Measurements from ENCODE around the gene RUSC2.

Gene RUSC2, protein sequence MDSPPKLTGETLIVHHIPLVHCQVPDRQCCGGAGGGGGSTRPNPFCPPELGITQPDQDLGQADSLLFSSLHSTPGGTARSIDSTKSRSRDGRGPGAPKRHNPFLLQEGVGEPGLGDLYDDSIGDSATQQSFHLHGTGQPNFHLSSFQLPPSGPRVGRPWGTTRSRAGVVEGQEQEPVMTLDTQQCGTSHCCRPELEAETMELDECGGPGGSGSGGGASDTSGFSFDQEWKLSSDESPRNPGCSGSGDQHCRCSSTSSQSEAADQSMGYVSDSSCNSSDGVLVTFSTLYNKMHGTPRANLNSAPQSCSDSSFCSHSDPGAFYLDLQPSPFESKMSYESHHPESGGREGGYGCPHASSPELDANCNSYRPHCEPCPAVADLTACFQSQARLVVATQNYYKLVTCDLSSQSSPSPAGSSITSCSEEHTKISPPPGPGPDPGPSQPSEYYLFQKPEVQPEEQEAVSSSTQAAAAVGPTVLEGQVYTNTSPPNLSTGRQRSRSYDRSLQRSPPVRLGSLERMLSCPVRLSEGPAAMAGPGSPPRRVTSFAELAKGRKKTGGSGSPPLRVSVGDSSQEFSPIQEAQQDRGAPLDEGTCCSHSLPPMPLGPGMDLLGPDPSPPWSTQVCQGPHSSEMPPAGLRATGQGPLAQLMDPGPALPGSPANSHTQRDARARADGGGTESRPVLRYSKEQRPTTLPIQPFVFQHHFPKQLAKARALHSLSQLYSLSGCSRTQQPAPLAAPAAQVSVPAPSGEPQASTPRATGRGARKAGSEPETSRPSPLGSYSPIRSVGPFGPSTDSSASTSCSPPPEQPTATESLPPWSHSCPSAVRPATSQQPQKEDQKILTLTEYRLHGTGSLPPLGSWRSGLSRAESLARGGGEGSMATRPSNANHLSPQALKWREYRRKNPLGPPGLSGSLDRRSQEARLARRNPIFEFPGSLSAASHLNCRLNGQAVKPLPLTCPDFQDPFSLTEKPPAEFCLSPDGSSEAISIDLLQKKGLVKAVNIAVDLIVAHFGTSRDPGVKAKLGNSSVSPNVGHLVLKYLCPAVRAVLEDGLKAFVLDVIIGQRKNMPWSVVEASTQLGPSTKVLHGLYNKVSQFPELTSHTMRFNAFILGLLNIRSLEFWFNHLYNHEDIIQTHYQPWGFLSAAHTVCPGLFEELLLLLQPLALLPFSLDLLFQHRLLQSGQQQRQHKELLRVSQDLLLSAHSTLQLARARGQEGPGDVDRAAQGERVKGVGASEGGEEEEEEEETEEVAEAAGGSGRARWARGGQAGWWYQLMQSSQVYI (N-terminal part only)

DNA sequence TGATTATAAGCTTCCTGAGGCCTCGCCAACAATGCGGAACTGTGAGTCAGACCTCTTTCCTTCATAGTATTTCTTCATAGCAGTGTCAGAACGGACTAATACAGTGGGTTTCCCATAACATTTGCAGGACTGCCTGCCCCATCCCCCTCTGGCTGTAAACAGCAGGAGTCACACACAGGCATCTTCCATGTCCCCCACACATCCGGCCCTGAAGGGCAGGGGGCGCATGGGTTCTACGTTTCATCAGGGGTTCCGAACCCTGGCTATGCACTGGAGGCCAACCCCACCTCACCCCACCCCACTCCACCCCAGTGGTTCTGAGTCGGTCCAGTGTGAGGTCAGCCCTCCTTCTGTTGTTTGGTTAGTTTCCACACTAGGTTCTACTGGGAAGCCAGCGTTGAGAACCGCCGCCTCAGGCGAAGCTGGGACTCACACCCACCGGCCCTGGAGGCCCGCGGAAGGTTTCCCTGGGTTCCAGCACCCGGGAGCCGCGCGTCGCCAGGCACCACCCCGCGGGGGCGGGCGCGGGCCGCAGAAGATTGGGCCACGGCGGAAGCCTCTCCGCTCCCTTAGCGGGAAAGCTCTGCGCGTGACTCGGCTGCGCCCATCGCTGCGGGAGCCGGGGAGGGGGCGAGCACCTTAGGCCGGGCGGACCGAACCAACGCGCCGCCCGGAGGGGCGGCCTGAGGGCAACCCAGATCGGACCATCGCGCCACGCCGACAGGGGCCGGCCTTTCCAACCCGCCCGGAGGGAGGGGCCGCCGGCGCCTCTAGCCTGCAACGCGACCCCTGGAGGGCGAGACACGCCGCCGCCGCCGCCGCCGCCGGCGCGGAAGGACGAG, at the start of gene RUSC2:
Gene RUSC2, plus strand, starts transcription at position 799 of the 842 bp plus-strand sequence. CDS start 56,411 bp downstream, outside the sequence.
- peak; percentile 95 for DNase-seq

DNA sequence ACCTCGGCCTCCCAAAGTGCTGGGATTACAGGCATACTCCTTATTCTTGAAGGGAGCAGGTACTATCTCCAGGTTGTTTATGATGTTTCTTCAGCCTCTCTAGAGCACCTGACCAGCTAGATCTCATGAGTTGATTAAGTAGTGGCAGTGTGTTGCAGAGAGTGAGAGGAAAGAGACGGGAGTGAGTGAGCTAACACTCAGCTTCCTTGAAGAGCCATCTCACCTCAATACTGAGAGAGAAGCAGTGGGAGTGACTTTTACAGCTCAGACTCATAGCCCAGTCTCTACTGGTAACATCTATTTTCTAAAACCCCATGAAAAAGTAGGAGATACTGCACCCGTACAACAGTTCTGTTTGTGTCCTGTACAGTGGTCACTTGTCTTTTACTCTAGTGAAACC, 43.9 kb upstream of the RUSC2 start:
- DNase-seq: no peak

DNA sequence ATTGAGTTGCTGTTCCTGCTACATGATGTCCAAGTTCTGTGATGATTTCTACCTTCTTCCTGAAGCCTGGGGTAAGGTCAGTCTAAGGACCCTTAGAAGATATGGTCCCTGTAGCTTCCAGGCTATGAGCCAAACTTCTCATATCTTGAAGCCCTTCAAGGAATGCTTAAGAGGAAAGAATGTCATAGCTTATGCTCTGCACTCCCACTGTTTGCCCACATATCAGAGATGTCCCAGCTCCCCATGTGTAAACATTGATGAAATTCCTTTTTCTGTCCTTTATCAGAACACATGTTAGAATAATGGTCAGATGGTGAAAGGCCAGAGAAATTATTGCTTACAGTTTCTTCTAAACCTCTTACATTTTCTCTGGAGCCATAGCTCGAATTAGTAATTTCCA, 41.4 kb upstream of the RUSC2 start:
- DNase-seq: no peak

DNA sequence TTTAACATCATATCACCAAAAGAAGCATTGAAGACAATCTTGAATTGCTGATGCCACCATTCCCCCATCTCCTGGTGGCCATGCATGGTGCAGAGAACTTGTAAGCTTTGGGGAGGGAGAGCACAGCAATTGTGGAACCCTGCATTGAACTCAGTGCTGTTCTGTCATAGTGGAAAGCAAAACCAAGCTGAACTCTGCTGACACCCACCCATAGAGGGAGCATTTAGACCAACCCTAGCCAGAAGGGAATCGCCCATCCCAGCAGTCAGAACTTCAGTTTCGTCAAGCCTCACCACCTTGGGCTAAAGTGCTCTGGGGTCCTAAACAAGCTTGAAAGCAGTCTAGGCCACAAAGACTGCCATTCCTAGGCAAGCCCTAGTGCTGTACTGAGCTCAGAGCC, 37.4 kb upstream of the RUSC2 start:
- DNase-seq: no peak

DNA sequence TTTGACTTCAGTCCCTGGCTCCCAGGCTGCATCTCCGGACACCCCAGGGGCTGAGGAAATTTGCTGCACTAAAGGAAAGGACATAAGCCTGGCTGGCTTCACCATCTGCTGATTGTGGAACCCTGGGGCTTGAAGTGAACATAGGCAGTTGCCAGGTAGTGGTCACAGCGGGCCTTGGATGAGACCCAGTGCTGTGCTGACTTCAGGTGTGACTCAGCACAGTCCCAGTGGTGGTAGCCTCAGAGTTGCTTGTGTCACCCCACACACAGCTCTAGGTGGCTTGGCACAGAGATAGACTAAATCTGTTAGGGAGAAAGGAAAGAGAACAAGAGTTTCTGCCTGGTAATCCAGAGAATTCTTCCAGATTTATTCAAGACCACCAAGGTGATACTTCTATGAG, 36.1 kb upstream of the RUSC2 start:
- DNase-seq: no peak

DNA sequence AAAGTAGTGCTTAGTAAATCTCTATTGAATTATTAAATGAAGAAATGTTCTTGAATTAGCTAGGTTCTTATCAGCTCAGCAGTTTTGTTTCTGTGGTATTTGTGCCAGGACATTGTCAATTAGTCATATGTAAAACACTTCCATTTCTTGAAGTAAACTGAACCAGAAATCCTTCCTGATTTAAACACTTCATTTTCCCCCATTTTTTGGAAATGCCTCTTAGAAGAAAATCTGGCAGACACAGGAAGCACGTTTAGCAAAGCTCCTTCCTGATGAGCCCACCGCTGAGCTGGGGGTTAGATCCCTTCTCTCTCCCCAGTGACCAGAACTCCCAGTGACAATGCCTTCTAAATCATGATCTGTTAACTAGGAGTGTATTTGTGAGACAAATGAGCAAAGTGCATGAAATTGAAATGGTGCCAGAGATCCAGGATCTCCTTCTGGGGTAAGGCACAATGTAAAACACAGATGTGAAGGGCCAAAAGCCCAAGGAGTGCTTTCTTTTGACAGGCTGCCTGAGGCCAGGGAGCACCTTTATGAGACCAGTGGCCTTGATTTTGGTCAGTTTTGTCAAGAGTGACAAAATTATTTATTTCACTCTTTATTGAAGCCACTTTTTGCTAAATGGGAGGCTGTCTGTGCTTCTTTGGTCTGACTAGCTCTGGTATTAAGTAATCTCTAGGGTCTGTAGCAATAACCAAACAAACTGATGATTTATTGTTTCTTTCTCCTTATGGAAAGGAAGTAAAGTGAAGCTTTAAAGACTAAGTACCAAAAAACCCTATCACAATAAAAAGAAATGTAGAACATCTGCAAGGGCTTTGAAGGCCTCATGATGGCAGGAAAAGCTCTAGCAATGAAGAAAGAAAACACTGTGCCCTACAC, 25.5 kb upstream of the RUSC2 start:
- DNase-seq: no peak

DNA sequence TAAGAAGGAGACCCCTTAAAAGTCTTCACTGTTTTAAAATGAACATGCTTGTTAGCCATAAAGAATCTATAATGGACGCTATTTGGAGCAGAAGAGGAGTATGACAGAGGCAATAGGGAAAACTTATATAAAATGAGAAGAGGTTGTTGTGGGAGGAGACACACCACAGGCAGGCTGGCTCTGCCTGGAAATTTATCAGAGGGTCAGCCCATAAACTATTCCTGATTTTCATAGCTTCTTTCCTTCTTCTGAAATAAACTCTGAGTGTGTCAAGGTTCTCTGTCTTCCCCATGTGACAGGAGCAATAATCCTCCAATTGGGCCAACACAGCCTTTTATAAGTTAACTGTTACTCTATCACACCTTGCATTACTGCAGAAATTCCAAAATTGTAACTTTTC, 19.6 kb upstream of the RUSC2 start:
- no peak for DNase-seq

DNA sequence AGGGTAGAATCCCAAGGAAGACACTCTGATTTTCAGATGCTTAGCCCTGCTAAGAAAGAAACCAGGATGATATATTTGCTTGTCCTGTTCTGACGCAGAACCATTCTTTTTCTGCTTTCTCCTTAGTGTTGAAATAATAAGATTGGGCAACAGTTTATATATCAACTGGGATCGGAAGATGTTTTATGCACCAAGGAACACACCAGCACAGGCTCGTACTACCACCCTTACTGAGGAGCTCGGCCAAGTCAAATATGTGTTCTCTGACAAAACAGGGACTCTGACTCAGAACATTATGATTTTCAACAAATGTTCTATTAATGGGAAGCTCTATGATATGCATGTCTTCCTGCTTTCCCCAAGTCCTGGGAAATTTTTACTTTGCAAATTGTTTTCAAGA, 19.0 kb upstream of the RUSC2 start:
- no peak for DNase-seq

DNA sequence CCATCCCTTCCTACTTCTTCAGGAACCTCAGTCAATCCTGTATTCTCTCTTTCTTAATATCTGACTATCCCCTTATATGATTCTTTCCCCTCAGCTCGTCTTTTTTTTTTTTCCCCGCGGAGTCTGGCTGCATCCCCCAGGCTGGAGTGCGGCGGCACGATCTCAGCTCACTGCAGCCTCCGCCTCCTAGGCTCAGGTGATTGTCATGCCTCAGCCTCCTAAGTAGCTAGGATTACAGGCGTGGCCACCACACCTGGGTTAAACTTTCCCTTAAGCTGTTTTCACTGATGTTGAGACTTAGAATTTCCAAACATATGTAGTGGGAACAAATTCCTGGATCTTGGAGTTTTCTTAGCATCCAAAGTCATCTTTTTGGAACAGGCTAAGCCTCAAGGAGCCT, 13.3 kb upstream of the RUSC2 start:
- no peak for DNase-seq

DNA sequence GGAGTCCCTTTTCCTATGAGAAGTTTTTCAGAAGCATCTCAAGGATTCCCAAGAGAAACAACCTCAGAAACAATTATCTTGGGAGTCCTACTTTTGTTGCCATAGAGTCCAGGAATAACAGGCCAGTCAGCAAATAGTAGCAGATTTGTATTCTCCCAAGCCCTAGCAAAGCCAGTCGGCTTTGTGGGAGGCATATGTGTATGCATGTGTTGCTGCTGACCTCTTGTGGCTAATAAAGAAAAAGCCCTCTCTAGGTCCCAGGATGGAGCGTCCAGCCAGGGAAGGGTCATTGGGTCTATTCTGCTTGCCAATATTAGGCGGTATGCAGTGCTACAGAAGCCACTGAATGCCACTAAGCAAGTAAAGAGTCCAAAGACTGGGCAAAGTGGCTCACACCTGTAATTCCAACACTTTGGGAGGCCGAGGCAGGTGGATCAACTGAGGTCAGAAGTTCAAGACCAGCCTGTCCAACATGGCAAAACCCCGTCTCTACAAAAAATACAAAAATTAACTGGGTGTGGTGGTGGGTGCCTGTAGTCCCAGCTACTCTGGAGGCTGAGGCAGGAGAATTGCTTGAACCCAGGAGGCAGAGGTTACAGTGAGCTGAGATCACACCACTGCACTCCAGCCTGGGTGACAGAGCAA, 12.6 kb upstream of the RUSC2 start:
- DNase-seq: peak; percentile 85

DNA sequence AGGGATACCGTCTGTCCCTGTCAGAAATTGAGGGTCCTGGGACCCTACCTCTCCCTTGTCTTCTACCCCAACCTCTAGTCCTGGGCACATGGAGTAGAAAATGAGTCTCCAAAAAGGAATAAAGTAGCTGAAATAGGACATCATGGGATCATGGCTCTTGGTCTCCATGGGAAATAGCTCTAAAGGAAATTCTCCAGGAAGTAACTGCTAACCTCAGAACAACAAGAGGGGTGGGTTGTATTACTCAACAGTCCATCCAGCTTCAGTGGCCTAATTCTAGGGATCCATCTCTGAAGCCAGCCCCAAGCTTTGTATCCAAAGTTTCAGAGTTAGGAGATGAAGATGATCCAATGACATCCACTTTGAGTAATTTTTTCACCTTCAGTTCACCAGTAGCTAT, 11.0 kb upstream of the RUSC2 start:
- no peak for DNase-seq

DNA sequence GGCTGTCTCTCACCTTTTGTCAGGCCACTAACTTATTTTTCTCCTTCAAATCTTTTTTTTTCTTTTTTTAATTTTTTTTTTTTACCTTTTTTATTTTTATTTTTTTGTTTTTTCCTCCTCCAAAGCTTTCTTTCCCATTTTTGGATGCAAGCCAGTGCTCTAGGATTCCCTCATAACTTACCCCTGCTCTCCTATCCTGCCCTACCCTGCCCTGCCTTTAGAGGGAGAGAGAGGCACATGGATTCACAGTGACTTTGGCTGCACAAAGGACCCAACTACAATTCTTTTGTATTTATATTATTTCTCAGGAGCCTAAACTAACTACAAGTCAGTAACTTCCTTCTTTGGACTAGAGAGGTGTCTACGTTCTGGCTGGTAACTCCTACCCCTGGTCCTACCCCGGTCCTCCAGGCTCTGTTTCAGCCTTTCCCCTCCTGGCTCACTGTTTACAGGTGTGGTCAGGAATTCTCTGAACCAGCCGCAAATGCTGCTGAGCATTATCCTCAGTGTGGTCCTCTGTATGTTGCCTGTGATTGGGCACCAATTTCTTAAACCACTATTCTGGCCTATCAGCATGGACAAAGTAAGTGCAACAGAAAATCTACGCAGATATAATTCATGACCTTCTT, 8.4 kb upstream of the RUSC2 start:
- peak; percentile 71 for DNase-seq

DNA sequence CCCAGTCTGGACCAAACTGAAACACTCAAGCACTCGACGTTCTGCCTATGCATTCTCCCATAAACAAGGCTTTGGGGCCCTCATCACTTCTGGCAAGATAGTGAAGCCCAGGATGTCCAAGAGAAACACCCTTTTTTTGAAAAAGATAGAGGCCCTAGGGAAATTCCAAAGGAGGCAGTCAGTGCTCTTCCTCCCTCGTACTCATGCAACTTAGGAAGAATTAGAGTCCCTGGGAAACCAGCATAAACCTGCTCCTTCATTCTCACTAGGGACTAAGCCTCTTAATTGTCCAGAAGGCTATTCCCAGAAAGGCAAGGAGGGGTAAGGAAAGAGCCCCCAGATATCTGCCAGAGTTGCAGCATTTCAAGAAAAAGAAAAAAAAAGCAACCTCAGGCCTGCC, 7.8 kb upstream of the RUSC2 start:
- DNase-seq: no peak

DNA sequence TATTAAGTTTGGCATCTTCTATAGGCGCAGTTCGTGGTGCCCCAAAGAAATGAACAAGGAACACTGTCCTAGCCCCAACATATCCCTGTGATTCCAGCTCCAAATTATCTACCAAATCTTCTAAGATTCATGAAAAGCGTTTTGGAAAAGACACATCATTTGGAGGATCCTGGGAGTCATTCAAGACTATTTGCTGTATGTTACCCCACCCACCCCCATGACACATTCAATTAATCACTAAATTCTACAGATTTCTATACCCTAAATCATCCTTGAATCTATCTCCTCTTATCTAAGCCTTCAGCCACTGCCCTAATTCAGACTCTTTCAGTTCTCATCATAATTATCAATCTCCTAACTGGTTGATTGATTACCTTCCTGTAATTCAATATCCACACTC, 5.5 kb upstream of the RUSC2 start:
- no peak for DNase-seq

DNA sequence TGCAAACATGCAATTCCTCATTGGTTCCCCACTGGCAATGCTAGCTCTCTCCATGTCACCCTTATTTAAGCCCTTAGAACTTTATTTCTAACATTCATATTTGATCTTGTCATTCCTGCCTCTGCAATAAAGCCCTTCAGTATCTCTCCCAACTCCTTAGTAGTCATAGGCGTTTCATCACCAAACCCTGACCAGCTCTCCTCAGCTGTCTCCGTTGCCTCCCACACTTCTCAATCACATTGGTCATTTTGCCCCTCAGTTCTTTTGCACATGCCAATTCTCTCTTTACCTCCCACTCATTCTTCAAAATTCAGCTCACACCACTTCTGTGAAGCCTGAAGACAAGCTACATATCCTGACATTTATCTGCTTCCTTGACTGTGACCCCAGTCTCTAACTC, 2.8 kb upstream of the RUSC2 start:
- DNase-seq: no peak

DNA sequence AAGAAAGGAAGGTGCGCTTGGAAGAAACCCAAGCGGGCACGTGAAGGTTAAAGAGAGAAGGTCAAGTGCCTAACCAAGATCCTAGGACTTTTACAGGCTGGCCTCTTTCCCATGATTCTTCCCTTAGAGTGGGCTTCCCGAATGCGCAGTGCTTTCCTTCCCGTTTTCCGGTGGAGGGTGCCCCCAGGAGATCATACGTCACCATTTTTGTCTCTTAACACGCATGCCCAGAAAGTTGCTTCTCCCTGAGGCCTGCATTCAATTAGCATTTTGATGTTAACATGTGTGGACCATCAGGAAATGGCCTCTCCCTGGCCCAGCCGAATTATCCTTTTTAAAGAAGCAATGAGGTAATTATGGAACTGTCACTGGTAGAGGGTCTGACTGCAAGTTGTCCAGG, 1.9 kb upstream of the RUSC2 start:
- no peak for DNase-seq

DNA sequence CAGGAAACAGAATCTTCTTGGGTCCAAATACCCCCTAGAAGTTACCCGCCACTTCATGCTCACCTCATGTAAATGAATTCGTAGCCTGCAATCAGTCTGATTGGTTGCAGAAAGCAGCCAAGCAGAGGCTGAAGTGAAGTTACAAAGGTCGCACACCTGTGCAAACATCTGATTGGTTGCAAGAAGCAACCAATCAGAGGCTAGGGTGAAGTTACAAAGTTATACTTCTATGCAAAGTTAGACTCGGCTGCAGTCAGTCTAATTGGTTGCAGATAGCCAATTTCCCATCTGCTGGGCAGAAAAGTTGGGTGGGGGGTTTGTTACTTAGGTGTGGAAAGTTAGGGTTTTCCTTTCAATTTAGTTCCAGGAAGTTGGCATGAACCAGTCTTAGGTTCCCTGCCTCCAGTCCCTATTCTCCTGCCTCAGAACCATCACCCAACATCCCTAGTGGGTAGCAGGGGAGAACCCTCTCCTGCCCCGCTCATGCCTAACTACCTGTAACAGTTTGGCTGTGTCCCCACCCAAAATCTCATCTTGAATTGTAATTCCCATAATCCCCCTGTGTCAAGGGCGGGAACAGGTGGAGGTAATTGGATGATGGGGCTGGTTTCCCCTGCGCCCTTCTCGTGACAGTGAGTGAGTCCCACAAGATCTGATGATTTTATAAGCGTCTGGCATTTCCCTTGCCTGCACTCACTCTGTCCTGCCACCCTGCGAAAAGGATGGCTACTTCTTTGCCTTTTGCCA, 1.2 kb upstream of the RUSC2 start:
- DNase-seq: no peak

DNA sequence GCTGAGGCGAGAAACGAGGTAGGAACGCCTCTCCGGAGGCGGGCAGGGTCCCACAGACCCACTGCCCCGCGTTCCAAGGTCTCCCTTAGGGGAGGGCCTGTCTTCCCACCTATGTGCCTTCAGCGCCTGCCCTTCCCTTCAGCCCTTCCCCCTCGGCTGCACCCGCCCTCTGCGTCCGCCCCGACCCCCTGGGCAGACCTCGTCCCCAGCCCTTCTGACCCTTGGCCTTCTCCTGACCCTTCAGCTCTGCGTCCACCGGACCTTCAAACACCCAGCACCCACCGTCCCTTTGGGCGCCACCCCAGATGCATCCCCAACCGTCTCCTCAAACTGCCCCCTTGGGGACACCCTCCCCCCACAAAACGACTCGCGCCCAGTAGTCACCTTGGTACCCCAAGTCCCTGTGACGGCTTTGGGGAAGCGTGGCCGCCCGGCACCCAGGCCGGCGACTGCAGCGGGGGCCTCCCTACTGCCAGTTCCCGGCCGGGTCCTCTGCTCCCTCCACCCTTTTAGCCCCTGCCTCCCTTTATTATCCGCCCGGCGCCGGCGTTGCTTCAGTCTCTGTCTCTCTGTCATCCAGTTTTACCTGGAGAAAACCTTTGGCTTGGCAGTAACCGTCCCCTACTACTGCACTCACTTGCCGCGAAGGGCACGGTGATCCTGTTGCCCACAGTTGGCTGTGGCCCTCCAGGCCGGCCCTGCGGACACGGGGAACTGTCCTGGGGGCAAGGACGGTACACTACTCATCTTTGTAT, 421 bp downstream of the RUSC2 start:
- DNase-seq: no peak
